Measurements from ENCODE around the gene DDR2. TPM values are rescaled to one million over a fixed set of nuclear protein-coding genes. Genes with fewer than 3 reads are reported as not detected.

DDR2 gene
- total RNA-seq, 2 experiments from 2014 or later, result 0.19 TPM; not detected in 1

DNA sequence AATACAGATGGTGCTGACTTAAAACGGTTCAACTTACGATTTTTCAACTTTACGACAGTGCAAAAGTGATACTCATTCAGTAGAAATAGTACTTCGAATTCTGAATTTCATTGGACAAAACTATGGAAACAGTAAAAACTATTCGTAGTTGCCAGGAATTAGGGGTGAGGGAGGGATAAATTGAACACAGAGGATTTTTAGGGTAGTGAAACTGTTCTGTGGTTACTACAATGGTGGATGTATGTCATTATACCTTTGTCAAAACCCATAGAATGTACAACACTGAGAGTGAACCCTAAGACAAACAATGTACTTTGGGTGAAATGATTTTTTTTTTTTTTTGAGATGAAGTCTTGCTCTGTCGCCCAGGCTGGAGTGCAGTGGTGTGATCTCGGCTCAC is 7.5 kb downstream of the DDR2 start:
- H3K36me3 ChIP-seq (ENCODE audit: insufficient read depth, low read length), result no peaks in the 10 kb centered on the region
- H3K9me2 ChIP-seq (ENCODE audit: insufficient read depth, low read length), result no peaks in the 10 kb centered on the region
- H3K27ac ChIP-seq (ENCODE audit: low read depth, low read length, poor library complexity, severe bottlenecking), result no peak overlapping the region
- no peaks in the 10 kb centered on the region for H3K9me3 ChIP-seq (ENCODE audit: low read length)
- H4K20me1 ChIP-seq (ENCODE audit: insufficient read depth, low read length), result no peaks in the 10 kb centered on the region
- no peaks in the 10 kb centered on the region for H3K4me1 ChIP-seq (ENCODE audit: insufficient read depth, low read length, poor library complexity, severe bottlenecking)
- no peak overlapping the region for H3K4me2 ChIP-seq (ENCODE audit: low read length)
- intact Hi-C loops (cut with micrococcal nuclease; ENCODE audit: unreplicated experiment), result no loop called here
- CTCF ChIA-PET (ENCODE audit: unreplicated experiment), result no interaction called here
- BruUV-seq (replicated peaks), result no TSS peak
- H3K4me3 ChIP-seq (ENCODE audit: low read depth, low read length, poor library complexity, severe bottlenecking), result no peak overlapping the region
- DNase-seq (ENCODE audit: low spot score), result peak; percentile 3
- POLR2A ChIA-PET, result interaction anchor here (1.1 kb wide), 1 partner anchor 12 kb away, joined by 3 read pairs; no protein-coding TSS in a partner anchor
- TF ChIP-seq EZH2phosphoT487 (IDR thresholded peaks at IDR 0.05; ENCODE audit: borderline replicate concordance, low read depth, low read length), result no peak
- TF ChIP-seq, protein P1, sequence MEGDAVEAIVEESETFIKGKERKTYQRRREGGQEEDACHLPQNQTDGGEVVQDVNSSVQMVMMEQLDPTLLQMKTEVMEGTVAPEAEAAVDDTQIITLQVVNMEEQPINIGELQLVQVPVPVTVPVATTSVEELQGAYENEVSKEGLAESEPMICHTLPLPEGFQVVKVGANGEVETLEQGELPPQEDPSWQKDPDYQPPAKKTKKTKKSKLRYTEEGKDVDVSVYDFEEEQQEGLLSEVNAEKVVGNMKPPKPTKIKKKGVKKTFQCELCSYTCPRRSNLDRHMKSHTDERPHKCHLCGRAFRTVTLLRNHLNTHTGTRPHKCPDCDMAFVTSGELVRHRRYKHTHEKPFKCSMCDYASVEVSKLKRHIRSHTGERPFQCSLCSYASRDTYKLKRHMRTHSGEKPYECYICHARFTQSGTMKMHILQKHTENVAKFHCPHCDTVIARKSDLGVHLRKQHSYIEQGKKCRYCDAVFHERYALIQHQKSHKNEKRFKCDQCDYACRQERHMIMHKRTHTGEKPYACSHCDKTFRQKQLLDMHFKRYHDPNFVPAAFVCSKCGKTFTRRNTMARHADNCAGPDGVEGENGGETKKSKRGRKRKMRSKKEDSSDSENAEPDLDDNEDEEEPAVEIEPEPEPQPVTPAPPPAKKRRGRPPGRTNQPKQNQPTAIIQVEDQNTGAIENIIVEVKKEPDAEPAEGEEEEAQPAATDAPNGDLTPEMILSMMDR (conservative IDR thresholded peaks at IDR 0.05; ENCODE audit: low read length), result no peak
- no peaks in the 10 kb centered on the region for H3K79me2 ChIP-seq (ENCODE audit: insufficient read depth, low read depth, low read length)
- H2AFZ ChIP-seq (ENCODE audit: low read length), result no peak overlapping the region

DNA sequence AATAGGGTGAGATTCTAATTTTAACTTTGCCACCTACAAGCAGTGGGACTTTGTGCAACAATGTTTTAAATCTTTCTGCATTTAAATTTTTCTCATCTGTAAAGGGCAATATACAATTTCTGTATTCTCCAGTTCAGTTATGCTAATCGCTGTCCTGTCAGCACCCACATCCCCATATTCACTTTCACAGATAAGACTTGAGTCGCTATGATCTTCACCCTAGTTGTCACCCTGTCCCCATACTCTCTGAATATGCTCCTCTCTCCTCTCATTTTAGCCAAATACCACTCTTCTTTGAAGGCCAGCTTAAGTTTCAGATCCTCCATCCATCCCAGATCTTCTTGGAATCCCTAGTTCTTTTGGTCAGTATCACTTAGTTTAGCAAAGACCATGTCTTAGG is 8.8 kb downstream of the DDR2 start:
- no peak overlapping the region for H2AFZ ChIP-seq (ENCODE audit: low read length)
- TF ChIP-seq, protein P1 (conservative IDR thresholded peaks at IDR 0.05; ENCODE audit: low read length), result no peak
- TF ChIP-seq EZH2phosphoT487 (IDR thresholded peaks at IDR 0.05; ENCODE audit: borderline replicate concordance, low read depth, low read length), result no peak
- no peak overlapping the region for H3K27ac ChIP-seq (ENCODE audit: low read depth, low read length, poor library complexity, severe bottlenecking)
- no TSS peak for BruUV-seq (replicated peaks)
- H3K9me2 ChIP-seq (ENCODE audit: insufficient read depth, low read length), result no peaks in the 10 kb centered on the region
- H3K36me3 ChIP-seq (ENCODE audit: insufficient read depth, low read length), result no peaks in the 10 kb centered on the region
- ChIA-PET POLR2A (no interaction called here), CTCF (ENCODE audit: unreplicated experiment) (interaction anchor here (0.5 kb wide), 1 partner anchor 142 kb away, joined by 4 read pairs; no protein-coding TSS in a partner anchor)
- DNase-seq (ENCODE audit: low spot score), result no peak
- no peaks in the 10 kb centered on the region for H4K20me1 ChIP-seq (ENCODE audit: insufficient read depth, low read length)
- no peak overlapping the region for H3K4me2 ChIP-seq (ENCODE audit: low read length)
- H3K4me3 ChIP-seq (ENCODE audit: low read depth, low read length, poor library complexity, severe bottlenecking), result no peak overlapping the region
- H3K79me2 ChIP-seq (ENCODE audit: insufficient read depth, low read depth, low read length), result no peaks in the 10 kb centered on the region
- H3K9me3 ChIP-seq (ENCODE audit: low read length), result no peaks in the 10 kb centered on the region
- intact Hi-C loops (cut with micrococcal nuclease; ENCODE audit: unreplicated experiment), result no loop called here
- no peaks in the 10 kb centered on the region for H3K4me1 ChIP-seq (ENCODE audit: insufficient read depth, low read length, poor library complexity, severe bottlenecking)

DNA sequence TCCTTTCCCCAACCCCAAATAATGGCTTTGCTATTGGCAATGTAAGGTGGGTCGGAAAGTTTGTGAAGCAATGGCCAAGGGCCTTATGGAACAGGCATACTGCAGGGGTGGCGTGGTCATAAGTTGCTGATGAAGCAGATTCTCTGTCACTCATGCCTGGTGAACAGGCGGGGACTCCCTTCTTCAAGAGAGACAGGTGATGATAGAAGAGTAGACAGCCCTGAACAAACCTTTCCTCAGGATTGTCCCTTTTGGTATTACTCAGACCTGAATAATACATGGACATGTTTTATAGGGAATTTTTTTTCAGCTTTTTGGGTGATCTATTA is 12.7 kb downstream of the DDR2 start:
- TF ChIP-seq EZH2phosphoT487 (IDR thresholded peaks at IDR 0.05; ENCODE audit: borderline replicate concordance, low read depth, low read length), result no peak
- TF ChIP-seq, protein P1 (conservative IDR thresholded peaks at IDR 0.05; ENCODE audit: low read length), result no peak
- Histone ChIP-seq H3K27ac (ENCODE audit: low read depth, low read length, poor library complexity, severe bottlenecking) (no peak overlapping the region), H3K9me2 (ENCODE audit: insufficient read depth, low read length) (no peaks in the 10 kb centered on the region), H3K4me2 (ENCODE audit: low read length) (no peak overlapping the region), H3K4me1 (ENCODE audit: insufficient read depth, low read length, poor library complexity, severe bottlenecking) (no peaks in the 10 kb centered on the region), H3K9me3 (ENCODE audit: low read length) (no peaks in the 10 kb centered on the region), H2AFZ (ENCODE audit: low read length) (no peak overlapping the region), H3K36me3 (ENCODE audit: insufficient read depth, low read length) (no peaks in the 10 kb centered on the region), H4K20me1 (ENCODE audit: insufficient read depth, low read length) (no peaks in the 10 kb centered on the region), H3K4me3 (ENCODE audit: low read depth, low read length, poor library complexity, severe bottlenecking) (no peak overlapping the region), H3K79me2 (ENCODE audit: insufficient read depth, low read depth, low read length) (no peaks in the 10 kb centered on the region)
- no TSS peak for BruUV-seq (replicated peaks)
- POLR2A ChIA-PET, result no interaction called here
- intact Hi-C loops (cut with micrococcal nuclease; ENCODE audit: unreplicated experiment), result no loop called here
- DNase-seq (ENCODE audit: low spot score), result no peak
- CTCF ChIA-PET (ENCODE audit: unreplicated experiment), result no interaction called here

Measured in OCI-LY7 (cell line).